ENCODE data around the gene C1orf141.
"Not testable (repeated sequence)": the region's sequence is repeated elsewhere in the genome, so short reads cannot be mapped to it uniquely, and the experiment has no call there.

Gene C1orf141

DNA sequence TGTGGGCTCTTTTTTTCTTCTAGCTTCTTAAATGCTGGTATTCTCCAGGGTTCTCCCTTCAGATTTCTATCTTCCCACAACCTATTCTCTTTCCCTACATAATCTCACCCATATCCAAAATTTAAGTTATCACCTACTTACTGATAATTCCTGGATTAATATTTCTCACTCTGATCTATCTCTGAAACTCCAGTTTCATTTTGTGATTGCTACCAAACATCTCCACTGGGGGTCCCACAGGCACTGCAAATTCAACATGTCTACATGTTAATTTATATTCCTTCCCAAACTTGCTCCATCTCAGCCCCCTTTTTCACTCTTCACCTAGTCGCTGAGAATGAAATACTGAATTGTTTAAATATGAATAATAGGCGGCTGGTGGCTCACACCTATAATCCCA, 9.9 kb upstream of the C1orf141 start:
- DNase-seq (ENCODE audit: insufficient read length, low spot score) = no peak
- no peak for FAIRE-seq

DNA sequence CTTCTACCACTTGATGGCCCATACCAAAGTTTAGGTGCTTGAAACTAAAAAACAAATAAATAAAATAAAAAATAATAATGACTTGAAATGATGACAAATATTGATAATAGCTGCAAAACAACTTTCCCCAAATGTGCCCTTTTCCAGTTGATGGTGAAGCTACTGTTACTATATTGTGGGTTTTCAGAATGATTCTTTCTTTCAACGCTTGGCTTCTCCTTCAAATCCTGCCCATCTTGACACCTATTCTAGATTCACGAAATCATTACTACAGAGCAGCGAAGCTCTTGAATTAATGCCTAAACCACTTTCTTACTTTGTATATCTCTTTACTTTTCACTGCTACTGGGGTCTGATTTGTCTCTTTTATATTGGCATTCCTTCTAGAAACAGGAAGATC, 9.2 kb upstream of the C1orf141 start:
- FAIRE-seq = no peak
- no peak for DNase-seq (ENCODE audit: insufficient read length, low spot score)

DNA sequence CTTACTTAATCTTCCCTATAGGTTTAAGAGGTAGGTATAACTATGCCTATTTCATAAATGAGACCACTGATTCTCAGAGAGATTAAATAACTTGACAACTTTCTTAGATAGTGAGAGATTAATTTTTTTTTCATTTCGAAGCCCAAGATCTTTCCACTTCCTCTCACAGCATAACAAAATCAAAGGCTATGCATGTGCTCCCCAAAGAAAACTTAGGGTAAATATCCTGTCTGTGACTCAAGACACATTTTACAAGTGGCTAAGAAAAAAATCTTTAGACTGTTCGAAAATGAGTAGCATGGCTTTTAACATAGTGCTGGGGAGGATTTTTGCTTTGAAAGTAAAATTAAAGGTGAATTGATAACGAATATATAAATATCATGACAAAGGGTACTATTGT, 8.2 kb upstream of the C1orf141 start:
- FAIRE-seq = no peak

DNA sequence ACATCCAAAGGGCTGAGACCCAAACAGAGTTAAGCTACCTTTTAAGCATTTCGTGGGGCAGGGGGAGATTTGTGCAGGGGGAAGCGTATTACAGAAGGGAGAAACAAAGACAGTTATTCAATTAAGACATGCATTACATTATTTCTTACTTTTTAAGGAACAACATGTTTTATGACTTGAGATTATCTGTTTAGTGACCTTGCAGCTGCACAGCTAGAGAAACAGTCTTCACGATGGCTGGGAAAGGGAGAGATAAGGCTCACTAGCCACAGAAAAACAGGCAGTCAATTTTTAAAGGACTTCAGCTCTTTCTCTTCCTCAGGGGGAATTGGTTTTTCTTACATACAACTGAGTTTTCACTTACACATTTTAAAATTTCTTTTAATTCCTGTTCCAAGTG, 7.1 kb upstream of the C1orf141 start:
- not testable (repeated sequence) for DNase-seq (ENCODE audit: insufficient read length, low spot score); FAIRE-seq

More for the DNA sequence above, 8.2 kb upstream of the C1orf141 start:
- no peak for DNase-seq (ENCODE audit: insufficient read length, low spot score)

DNA sequence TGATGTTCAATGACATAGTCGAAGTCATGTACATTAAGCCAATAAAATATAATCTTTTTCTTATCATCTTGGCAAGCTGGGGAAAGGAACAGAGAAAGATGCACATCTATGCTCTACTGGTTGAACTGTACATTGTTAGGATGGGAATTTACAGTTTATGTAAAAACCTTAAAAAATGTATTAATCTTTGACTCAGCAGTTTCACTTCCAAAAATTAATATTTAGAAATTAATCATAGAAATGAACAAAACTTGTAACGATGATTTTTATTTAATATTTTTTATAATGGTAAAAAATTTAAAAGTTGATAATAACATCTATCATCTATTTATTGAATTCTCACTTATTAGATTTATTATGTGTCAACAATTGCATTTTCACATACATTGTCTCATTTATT, 5.7 kb upstream of the C1orf141 start:
- DNase-seq (ENCODE audit: insufficient read length, low spot score) = no peak
- FAIRE-seq = no peak

DNA sequence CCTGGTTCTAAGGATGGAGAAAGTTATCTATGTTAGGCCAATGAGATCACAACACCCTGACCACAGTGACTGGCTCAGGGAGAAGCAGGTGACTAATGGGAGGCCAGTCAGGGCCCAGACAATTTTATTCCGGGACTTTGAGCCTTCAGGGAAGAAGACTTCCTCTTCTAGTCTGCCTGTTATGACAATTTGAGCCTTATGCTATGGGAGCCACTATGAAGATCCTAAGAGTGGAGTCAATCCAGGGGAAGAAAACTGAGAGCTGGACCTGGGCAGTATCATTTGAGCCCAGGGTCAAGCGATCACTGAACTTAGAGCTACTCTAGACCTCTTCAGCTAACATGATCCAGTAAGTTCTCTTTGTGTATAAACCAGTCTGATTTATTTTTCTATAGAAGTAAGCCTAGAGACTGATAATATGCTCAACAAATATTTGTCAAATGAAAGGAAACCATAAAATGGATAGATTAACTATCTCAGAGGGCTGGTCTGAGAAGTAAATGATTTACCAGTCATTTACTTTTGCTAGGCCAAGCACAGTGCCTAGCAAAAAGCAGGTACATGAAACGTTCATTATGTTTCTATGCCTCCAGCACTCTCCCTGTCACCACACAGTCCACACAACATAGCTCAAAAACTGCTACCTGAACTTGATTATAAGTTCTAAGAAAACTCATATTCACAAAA, 4.2 kb upstream of the C1orf141 start:
- DNase-seq (ENCODE audit: insufficient read length, low spot score) = no peak
- no peak for FAIRE-seq

DNA sequence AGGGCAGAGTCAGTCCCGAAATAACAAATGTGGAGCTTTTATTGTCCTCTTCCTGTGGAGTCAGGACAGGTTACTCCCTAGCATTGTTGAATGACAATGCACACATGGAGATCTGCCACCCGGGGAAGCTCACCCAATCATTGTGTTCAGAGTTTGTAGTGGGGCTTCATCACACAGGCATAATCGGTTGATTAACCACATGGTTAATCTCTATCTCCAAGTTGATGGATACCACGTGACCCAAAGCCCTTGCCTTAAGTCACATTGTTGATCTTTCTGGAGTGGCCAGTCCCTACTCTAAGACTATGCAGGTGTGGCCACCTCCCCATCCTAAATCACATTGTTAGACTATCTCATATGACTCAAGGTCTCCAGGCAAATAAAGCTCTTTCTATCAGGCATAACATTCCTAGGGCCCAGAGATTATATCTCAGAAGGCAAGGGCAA, 2.6 kb upstream of the C1orf141 start:
- FAIRE-seq (no peak), DNase-seq (ENCODE audit: insufficient read length, low spot score) (no peak)

DNA sequence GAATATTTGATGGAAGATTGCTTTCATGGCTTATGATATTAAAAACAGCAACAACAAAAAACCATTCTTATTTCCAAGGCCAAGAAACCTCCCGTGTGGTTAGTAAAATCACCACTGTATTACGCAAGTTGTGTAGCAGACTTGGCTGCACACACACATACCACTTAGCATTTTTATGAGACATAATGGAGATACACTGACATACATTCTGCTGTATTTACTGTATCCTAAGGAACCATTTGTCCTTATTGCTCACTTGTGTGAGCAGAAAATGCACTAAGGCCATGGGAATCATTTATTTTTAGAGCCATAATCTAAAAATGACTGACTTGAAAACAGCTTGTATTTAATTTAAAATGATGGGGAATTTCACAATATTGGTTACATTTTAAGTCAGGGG, 584 bp upstream of the C1orf141 start:
- FAIRE-seq = peak; percentile 26
- DNase-seq (ENCODE audit: insufficient read length, low spot score) = no peak

DNA sequence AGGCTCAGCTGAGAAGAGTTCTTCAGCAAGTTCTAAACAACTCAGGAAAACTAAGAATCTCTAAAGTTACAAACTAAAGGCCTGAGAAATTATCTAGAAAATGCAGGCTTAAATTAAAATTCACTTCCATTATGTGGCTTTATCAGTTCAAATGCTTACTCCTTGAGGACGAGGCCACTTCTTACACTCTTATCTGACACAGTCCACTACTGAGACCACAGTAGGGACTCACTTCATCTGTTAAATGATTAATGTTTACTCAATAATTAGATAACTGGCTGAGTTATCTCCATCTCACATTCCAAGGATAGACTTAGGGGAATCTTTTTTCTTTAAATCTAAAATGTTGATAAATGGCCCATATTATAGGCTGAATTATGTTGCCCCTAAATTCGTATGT, 1.6 kb downstream of the C1orf141 start:
- no peak for DNase-seq (ENCODE audit: insufficient read length, low spot score)
- no peak for FAIRE-seq

DNA sequence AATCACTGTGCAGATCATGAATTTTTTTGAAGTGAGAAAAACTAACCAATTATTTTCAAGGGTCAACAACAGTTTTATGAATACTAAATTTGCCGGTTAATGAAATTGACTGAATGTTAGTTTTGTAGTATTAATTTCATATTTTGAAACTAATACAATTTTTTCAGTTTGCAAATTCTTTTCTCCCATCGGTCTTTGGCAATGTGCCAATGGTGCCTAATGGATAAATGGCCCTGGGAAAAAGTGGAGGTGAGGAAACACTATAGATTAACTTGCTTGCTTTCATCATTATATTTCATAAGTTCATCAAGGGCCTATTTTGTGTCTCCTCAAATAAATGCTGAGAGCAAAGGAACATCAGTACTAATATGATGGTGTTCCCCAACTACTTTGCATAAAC, 4.1 kb downstream of the C1orf141 start:
- DNase-seq (ENCODE audit: insufficient read length, low spot score) (no peak), FAIRE-seq (no peak)

DNA sequence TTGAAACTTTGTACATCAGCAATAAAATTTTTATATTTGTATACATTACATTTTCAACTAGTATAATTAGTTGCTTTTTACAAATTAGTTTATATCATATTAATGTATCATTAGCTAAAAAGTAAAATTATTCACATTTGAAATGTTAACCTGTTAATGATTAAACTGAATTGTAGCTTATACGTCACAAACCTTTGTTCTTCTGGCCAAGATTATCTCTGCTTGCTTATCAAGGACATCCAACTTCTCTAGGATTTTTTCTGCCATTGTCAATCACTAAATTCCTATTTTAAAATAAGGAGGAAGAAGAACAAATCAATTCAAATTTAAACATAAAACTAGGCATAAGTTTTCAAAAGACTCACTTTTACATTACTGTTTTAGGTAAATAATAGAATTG, 7.8 kb downstream of the C1orf141 start:
- DNase-seq (ENCODE audit: insufficient read length, low spot score) = no peak
- FAIRE-seq = no peak

DNA sequence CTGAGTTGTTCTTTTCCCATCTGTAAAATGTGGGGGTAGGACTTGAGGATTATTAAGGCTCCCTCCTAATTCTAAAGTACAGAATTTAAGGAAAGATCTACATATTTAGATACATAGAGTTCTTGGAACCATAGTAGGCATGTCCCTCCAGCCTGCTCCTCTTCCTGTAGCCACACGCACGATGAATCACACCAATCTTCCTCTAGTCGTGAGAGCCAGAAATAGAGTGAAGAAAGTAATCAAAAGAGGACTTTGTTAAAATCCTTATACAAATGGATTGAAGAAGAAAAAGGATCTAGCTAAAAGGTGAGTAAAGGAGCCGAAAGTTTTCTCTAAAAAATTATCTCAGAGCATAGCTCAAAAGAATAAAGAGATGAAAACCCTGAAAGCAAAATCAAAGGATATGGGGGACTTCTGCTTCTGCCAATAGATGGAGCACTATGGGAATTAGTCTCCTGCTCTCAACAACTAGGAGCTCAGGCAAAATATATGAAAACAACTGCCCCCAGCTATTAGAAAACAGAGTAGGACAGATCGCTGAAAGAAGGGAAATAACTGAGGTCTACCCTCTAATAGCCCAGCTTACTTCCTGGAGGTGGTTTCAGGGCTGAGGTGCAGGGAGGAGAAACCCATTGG, 8.5 kb downstream of the C1orf141 start:
- FAIRE-seq (no peak), DNase-seq (ENCODE audit: insufficient read length, low spot score) (no peak)

DNA sequence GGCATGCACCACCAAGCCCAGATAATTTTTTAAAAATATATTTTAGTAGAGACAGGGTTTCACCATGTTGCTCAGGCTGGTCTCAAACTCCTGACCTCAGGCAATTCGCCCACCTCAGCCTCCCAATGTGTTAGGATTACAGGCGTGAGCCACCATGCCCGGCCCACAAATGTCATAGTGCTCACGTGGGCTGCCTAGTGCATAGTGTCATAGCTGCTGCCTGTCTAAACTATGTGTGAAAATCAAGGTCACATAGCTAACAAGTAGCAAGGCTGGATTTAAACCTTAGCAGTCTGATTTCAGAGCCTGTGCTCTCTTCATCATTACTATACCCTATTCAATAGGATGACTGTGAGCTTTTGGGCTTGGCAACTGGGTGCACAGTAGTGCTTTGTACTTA, 10.3 kb downstream of the C1orf141 start:
- FAIRE-seq (no peak), DNase-seq (ENCODE audit: insufficient read length, low spot score) (no peak)

DNA sequence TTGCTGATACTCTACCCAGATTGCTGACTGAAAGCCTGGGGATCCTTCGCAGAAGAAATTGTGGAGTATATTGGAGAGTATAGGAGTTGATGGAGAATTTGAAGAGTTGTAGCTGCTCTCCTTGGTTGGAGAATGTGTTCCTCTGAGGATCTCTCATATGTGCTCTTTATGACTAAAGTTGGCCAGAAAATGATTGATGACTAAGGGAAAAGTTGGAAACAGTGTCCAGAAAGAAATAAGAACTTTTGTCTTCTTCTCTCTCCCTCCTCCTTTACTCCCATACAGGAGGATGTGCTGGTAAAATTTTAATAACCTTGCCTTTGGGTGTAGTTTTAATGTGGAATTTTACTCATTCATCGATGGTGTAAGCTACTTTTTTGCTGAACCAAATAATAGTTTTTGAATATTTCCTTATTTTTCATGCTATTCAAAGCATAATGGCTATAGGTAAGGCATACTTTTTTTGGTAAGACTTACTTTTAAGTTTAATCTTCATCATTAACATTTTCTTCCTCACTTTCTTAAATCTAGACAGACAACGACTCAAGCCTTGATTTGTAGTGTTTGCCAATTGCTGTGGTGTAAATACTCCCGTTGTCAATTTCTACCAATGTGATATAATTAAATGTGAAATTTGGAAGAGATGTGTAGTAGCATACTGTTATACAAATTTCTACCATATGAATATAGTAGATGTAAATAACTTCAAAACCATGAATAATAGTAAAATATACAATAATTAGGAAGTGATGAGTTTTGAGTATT, 13.7 kb downstream of the C1orf141 start:
- FAIRE-seq (no peak), DNase-seq (ENCODE audit: insufficient read length, low spot score) (no peak)

DNA sequence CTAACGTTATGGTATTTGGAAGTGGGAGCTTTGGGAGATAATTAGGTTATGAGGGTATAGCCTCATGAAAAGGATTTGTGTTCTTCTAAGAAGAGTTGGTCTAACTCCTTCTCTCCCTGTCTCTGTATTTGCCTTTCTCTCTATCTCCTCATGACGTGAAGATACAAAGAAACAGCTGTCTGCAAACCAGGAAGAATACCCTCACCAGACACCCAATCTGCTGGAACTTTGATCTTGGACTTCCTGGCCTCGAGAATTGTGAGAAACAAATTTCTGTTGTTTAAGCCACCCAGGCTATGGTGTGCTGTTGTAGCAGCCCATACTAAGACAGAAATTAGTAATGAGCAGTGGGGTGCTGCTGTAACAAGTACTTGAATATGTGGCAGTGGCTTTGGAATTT, 16.1 kb downstream of the C1orf141 start:
- FAIRE-seq = no peak

DNA sequence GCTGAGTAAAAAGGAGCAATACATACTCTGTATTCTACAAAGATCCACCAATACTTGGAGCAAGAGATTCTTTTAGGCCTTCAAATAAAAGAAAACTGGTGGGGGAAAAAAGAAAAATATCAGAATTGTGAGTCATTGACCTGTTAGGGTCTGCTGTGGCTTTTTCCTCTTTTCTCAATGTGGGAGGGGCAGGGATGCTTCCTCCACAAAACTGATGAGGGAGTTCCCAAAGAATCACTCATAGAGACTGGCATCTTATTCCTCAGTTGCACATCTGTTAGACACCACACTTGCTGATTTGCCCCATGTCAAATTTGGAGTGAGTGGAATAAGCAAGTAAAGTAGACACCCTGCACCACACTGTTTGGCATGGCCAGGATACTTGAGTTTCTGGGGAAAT, 16.6 kb downstream of the C1orf141 start:
- DNase-seq (ENCODE audit: insufficient read length, low spot score) (no peak), FAIRE-seq (no peak)

More for the DNA sequence above, 16.1 kb downstream of the C1orf141 start:
- no peak for DNase-seq (ENCODE audit: insufficient read length, low spot score)

DNA sequence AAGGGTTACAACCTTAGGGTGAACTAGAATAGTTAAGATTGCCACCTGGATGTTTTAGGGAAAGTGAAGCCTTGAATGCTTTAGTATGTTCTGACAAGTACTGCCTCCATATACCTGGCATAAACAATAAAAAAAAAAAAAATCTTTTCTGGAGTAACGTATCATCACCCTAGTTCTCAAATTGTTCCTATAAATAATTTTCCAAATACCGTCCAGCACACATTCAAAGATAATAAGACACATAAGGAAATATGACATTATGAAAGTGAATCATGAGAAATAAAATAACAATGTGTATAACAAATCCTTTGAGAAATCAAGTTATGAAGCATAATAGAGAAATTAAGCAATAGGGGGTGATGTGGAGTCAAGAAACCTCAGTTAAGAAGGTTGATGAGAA, 20.6 kb downstream of the C1orf141 start:
- no peak for DNase-seq (ENCODE audit: insufficient read length, low spot score)
- FAIRE-seq = no peak

DNA sequence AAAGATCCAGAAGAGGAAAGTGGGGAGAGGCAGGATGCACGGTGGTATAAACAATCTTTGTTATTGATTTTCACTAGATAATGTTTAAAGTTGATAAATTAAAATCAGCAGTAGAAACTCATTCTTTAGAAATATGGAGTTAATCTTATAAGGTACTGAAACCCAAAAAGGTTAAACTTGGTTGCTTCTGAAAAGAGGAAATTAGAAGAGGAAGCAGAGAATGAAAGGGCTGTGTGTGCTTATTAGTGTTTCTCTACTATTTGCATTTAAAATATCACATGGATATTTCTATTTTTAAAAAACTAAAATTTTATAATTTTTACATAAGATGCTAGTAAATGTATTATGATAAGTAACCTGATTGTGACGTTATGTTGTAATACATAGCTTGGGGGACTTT, 24.4 kb downstream of the C1orf141 start:
- no peak for FAIRE-seq
- no peak for DNase-seq (ENCODE audit: insufficient read length, low spot score)

DNA sequence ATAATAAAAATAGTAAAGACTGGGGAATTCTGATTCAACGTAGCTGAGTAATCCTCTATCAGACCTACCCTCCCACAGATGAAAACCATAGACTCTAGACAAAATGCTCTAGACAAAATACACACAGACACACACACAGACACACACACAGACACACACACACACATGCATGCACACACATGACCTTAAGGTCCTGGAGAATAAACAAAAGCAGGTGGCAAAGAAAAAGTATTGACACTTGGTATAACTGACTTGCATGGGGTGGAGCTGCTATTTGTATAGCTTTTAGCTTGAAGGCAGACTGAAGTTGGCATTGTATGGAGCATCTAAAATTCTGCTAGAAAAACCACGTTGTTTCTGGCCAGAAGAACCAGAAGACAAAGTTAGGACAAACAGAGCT, 29.3 kb downstream of the C1orf141 start:
- no peak for FAIRE-seq
- no peak for DNase-seq (ENCODE audit: insufficient read length, low spot score)

DNA sequence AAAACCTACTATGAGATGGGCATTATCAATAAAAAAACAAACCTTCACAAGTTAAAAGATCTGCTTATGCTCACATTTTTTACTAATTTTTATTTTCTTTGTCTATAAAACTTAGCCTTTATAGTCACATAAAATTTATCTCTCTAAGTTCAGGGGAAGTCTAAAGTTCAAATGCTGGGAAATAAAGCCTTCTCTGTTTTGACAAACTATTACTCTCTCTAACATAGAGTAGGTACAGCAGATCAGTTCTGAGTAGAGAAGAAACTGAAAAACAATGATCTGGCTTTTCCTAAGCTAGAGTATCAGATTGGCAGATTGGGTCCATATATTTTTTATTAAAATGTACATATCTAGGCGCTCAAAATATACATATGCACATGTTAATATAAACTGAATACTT, 31.2 kb downstream of the C1orf141 start:
- DNase-seq (ENCODE audit: insufficient read length, low spot score) = no peak
- FAIRE-seq = no peak

DNA sequence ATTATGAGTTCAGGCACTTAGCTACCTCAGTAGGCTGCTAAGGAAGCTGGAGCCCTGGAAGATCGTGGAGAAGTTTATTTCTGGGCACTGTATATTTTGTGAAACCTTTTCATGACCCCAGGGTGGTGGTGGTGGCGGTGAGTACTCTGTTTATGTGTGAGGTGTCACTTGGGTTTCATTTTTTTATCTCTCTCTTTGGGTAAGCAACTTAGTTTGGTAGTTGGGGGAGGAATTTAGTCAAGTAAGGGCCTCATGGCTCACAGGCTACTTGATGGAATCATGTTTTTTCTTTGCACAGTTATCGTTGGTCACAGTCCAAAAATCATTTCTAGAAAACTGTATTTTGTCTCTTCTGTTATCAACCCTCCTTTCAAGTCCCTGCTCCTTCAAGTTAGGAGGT, 33.9 kb downstream of the C1orf141 start:
- FAIRE-seq (no peak), DNase-seq (ENCODE audit: insufficient read length, low spot score) (no peak)

DNA sequence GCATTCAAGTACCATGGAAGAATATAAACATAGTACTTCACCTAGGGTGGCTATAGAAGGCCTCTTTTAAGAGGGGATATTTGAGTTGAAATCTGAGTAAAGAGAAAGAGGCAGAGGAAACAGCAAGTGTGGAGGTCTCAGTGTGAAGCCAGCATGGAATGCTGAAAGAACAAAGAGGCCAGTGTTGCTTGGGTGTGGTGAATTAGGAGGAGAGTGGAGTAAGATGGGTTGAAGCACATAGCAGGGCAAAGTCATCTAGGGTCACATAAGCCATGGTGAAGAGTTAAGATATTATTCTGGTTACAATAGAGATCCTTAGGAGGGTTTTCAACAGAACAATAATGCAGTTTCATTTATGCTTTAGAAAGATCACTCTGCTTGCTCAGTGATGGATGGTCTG, 37.5 kb downstream of the C1orf141 start:
- FAIRE-seq (no peak), DNase-seq (ENCODE audit: insufficient read length, low spot score) (no peak)
